H4 (cell line): ENCODE data around the gene MAB21L4. TPM values are rescaled to one million over a fixed set of nuclear protein-coding genes. Genes with fewer than 3 reads are reported as not detected.
"Not testable (repeated sequence)": the region's sequence is repeated elsewhere in the genome, so short reads cannot be mapped to it uniquely, and the experiment has no call there.

ENCODE experiments used
- DNase-seq: peaks from one replicate; pipeline ENCODE4 v3.0.0-alpha.2; 2015; ENCODE audit warnings: low spot score
- total RNA-seq: library from RNA; depleted of rRNA; stranded (reverse); fragments of >200 nt; shearing (Covaris generic); gene quantifications from 2 replicates; pipeline ENCODE4 v1.2.3, GENCODE V29; 2014

MAB21L4 gene
- total RNA-seq, 1 experiment from 2014 or later: not detected

DNA sequence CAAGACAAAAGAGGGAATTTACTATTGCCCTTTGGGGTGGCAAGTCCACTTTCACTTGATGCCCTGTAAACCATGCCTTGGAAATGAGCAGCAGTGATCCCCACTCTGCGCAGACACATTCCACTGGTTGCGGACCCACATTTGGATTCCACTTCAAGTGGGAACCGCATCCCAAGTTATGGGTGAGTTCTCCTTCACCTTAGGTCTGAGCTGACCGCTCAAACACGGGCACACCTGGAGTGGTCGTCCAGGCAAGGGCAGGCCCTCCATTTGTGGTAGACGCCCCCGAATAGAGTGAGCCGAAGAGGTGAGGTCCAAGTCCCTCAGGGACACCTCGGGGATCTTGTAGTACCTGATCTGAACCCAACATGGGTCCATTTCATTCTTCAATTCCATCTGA is 37.1 kb downstream of the MAB21L4 start:
- DNase-seq: no peak

DNA sequence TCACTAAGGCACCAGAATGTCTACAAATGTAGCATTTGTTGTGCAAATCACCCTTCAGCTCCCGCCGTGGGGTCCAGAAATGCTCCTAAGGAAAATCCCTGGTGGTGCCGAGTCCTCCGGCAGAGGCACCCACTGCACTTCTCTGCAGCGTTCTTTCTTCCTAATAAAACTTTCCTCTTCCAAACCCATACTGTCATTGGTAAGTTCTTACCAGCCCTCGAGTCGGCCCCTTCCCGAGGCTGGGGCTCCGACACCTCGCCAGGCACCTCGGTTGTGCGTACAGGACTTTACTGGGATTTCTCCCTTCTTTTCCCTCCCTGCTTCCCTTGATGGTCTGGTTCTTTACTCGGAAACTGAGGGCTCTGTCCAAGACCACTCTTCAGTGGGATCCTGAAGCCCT is 37.6 kb downstream of the MAB21L4 start:
- DNase-seq: no peak

DNA sequence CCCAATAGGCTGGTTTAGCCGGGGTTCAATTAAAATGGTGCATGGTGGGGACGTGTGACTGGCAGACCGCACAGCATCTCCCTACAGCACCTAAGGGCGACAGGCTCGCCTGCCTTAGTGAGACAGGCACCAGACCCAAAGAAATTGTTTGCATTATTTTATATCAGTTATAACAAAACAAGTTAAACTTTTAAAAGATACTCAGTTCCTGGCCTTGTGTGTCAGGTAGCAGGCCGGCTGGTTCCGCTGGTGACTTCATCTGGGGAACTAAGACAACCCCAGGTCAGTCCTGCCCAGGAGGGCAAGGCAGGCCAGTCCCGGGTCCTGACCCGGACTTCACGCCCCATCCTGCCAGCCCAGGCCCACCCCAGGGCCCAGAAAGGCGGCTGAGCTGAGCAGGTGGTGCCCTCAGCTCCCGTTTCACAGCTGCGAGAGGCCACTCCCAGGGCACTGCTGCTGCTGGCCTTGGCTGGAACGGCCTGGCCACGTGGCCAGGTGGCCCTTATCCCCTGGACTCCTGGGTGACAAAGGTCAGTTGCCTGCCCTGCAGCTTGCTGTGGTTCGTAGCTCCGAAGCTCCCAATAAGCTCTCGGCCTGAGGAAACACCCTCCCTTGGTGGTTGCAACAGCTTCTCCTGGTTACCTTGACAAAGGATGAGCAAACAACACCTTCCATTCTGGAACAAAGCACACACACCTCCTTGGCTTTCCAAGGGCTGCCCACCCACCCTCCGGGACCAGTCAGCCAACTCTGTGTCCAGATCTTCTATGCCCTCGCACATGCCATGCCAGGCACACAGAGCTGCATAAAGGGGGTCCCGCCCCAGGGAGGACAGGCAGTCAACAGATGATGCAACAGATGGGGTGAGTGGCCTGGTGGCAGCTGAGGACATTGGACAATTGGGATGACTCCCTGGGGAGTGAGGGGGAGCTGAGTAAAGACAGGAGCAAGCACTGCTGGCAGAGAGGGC is 38.6 kb downstream of the MAB21L4 start:
- no peak for DNase-seq

DNA sequence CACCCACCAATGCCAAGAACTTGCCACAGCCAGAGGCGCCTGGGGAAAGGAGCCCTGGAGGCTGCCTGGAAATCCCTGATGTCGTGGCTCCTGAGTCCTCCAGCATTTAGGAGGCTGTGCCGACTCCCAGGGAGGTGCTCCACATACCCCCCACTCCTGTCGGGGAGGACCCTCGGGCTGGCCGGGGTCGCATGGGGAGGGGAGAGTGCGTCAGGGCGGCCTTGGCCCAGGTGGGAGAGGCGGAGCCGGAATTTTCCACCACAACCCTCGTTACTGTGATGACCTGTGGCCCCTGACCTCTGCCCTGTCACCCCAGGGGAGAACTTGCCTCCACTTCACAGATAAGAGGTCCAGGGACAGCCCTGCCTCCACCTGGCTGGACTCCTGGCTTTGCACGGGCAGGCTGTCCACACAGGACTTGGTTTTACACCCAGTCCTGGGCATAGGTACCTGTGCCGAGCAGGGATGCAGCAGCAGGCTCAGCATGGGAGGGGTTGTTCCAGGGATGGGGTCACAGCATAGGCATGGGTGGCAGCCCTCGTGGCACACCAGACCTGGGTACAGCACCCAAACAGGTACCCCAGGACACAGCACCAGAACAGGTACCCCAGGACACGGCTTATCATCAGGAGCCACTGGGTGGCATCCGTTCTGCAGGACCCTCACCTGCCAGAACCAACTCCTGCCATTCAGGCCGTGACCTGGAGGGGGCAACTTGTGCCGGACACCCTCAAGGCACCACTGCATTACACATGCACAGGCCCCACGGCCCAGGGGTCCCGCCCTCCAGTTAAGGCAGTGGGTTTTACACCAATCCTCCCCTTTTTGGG is 39.6 kb downstream of the MAB21L4 start:
- peak; percentile 36 for DNase-seq

DNA sequence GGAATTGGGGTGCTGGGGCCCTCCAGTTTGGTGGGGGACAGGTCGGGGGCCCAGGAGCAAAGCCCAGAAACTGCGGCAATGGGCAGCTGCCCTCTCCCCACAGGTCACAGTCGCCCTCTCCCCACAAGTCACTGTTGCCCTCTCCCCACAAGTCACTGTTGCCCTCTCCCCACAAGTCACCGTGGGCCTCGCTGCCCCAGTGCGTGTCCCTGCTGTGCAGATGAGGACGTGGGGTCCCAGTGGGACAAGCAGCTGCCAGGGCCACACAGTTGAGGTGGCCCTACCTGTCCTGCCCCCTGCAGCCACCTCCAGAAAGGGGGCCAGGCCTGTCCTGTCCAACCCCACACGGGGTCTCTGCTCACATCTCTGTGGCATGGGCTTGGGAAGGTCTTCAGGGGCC is 40.3 kb downstream of the MAB21L4 start:
- DNase-seq: no peak

DNA sequence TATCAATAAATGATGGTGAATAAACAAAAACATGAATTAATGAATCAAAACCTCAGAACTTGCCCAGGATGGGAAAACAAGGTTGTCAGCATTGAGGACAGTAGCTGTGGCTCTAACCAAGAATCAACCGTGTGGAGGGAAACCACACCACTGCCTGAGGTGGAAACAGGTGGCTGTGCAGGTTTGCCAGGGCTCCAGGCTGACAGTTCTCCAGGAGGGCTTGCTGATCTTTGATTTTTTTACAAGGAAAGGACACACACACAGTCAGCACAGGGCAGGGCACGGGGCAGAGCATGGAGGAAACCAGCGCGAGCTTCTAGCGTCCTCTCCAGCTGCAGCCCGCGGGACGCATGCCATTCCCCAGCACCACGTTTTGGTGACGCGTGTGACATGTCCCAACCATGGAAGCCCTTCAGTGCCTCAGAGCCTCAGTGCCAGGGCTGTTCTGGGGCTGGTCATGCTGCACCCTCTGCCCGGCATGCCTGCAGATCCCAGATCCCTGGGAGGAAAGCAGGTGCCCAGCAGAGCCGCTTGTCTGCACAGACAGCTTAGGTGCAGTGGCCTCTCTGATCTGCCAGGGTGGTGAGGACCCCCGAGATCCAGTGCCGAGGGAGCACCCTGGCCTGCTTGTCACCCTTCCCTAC is 43.2 kb downstream of the MAB21L4 start:
- no peak for DNase-seq

DNA sequence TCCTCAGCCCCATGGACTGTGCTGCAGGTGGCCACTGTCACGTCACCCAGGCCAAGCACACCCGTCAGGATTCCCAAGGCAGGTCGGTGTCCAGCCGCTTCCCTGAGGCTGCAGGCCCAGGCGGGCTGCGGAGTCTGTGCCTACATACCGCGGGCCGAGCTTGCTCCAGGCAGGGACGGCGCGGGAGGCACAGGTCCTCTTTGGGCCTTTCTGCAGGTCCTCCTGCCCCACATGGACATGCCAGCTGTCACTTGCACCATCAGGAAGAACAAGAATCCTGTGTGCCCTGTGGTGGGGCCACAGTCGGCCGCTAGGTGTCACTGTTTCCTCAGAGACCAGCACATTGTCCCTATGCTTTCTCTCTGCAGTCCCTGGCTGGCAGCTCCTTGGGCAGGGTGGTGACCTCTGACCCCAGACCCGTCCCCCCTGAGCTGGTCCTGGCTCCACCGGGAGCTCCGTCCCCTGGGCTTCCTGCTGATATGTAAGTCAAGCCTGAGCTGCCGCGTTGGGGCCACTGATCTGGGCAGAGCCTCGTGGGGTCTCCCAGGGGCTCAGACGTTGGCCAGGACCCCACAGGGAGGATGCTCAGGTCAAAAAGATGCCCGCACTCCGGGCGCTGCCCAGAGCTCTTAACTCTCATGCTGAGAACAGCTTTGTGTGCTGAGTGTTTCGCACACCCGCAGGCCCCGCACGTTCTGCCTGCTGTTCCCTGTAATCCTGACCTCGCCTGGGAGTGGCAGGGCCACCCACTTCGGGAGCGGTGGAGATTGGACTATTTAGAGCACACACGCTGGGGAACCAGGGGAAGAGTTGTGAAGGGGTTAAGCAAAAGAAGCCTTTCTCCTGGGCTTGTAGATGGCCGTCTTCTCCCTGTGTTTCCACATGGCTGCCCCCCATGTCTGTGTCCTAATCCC is 44.6 kb downstream of the MAB21L4 start:
- peak; percentile 65 for DNase-seq

DNA sequence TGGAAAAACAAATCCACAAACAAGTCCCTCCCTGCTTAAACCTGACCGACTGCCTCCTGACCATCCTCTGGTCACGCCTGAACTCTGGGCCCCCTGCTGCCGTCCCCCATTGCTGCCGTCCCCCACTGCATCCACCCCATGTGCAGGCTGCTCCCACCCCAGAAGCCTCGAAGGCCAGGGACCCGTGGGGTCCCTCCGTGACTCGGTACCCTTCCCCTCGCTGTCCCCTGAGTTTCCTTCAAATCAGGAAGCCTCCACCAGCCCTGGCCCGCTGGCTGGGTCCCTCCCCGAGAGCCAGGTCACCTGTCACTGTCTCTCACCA is 45.2 kb downstream of the MAB21L4 start:
- DNase-seq: no peak

DNA sequence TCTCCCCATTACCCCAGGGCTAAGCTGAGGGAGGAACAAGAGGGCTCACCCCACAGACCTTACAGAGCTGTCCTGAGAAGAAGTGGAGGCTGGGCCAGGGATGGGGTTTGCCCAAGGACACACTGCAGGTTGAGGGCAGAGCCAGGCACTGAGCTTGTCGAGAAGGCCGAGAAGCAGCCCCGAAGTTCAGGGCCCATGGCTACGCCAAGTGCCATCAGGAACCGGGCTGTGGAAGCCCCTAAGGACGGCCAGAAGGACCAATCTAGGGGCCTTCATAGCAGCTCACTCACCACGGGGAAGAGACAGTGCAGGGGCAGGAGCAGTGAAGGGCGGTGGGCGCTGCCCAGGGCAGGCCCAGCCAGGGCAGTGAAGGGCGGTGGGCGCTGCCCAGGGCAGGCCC is 45.9 kb downstream of the MAB21L4 start:
- DNase-seq: no peak

DNA sequence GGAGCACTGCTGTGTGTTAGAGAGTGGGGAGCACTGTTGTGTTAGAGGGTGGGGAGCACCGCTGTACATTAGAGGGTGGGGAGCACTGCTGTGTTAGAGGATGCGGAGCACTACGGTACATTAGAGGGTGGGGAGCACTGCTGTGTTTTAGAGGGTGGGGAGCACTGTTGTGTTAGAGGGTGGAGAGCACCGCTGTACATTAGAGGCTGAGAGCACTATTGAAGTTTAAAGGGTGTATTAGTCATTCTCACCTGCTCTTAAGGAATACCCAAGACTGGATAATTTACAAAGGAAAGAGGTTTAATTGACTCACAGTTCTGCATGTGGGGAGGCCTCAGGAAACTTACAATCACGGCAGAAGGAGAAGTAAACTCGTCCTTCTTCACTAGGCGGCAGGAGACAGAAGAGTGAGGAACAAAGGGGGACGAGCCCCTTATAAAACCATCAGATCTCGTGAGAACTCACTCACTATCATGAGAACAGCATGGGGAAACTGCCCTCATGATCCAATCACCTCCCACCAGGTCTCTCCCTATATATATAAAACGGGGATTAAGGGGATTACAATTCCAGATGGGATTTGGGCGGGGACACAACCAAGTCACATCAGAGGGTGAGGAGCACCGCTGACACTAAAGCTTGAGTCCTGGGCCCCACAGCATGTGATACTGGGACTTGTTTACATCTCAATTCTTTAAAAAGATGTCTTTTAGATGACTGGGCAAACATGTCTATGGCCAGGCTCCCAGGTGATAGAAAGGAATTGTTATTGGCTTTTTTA is 46.9 kb downstream of the MAB21L4 start:
- DNase-seq: no peak

DNA sequence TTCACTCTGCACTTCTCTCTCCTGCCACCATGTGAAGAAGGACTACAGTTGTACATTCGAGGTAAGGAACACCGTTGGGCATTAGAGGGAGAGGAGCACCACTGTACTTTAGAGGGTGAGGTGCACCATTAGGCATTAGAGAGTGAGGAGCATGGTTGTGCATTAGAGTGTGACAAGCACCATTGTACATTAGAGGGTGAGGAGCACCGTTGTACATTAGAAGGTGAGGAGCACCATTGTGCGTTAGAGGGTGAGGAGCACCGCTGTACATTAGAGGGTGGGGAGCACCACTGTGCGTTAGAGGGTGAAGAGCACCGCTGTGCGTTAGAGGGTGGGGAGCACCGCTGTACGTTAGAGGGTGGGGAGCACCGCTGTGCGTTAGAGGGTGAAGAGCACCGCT is 48.1 kb downstream of the MAB21L4 start:
- DNase-seq: no peak

DNA sequence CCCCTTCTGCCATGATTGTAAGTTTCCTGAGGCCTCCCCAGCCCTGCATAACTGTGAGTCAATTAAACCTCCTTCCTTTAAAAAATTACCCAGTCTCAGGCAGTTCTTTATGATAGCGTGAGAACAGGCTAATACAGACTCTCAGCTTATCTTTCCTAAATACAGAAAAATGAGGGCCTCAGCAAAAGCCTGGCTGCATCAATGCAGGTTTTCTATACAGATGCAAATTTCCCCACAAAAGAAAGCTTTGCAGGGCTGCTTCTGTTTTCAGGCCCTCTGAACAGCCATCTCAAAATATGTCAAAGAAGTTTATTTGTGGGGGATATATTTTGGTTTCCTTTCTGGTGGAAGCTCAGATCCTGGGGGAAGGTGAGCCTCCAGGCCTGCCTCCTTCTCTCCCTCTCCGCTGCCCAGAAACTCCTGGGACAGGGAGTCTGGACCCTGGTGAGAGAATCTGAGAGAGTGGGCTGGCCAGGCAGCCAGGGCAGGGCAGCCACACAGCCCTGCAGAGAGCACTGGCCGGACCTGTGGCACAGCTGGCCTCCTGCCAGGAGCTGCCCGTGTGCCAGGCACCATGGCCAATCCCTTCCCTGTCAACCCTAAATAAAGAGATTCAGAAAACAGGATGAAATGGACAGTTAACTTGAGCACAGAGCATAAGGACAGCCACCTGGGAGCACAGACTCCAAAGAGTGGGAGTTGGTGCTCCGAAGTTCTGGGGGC is 48.9 kb downstream of the MAB21L4 start:
- DNase-seq: no peak

DNA sequence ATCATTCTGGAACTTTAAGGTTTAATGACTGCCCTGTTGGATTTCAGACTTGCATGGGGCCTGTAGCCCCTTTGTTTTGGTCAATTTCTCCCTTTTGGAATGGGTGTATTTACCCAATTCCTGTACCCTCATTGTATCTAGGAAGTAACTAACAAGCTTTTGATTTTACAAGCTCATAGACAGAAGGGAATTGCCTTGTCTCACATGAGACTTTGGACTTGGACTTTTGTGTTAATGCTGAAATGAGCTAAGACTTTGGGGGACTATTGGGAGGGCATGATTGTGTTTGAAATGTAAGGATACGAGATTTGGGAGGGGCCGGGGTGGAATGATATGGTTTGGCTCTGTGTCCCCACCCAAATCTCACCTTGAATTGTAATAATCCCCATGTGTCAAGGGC is 49.6 kb downstream of the MAB21L4 start:
- DNase-seq: not testable (repeated sequence)

DNA sequence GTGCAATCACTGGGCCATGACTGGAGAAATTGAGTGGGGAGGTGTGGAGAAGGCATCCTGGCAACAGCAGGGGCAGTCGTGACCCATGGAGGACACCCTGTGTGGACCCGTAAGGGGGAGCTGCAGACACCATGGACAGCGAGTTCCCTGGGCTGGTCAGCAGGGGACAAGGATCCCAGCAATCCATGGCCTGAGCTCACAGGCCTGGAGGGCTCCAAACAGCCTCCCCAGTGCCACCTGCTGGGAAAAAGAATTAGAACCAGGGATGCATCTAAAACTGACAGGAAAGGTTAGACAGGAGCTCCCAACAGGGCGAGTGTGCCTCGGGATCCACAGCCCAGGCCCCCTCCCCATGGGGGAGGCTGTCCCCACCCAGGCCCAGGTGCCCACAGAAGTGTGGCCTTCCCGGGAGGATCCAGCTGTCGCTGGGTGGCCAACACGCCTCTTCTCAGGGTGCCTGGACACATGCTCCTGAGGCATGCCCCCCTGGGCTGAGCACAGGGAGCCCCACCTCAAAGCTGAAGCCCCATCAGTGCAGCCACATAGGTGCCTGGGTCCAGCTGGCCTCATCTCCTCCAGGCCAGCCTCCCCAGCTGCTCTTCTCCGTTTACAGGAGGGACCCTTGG is 55.4 kb downstream of the MAB21L4 start:
- peak; percentile 62 for DNase-seq

DNA sequence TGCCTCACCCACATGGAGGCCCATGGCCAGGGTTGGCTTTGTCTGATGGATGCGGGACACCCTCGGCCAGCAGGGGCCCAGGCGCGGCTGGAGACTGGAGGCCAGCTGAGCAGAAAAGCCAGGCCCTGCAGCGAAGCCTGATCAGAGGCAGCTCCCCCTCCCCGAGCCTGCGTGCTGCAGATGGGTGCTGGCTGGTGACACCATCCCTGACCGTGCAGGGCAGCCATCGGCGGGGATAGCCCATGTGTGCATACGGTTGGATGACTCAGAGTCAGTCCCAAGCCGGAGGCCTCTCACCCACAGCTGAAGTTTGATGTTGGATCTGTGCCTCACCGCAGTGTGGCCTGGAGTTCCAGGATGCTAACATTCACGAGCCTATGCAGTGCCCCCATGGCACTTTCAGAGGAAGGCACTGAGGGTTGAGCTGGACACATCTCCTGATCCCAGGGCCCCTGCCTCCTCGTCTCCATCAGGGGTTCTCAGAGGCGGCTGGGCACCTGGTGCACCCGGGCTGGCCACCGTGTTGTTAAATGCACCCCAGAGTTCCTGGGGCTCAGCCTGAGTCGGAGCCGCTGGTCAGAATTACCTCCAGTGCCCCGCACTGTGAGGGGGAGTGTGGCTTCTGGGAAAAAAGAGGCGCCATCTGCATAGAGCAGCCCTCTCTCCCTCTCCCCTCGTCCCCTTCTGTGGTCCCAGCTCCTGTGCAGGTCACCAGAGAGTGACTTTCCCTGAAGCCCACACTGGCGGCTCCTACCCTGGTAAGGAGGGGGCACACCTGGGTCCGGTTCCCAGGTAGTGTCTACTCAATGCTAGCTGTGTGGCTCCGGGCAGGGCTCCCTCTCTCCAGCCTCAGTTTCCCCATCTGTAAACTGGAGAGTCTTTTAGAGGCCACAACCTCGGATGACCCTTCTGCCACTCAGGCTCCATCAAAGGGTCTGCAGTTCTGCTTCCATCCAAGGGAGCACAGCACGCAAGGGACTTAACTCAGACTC is 56.5 kb downstream of the MAB21L4 start:
- DNase-seq: peak; percentile 76

DNA sequence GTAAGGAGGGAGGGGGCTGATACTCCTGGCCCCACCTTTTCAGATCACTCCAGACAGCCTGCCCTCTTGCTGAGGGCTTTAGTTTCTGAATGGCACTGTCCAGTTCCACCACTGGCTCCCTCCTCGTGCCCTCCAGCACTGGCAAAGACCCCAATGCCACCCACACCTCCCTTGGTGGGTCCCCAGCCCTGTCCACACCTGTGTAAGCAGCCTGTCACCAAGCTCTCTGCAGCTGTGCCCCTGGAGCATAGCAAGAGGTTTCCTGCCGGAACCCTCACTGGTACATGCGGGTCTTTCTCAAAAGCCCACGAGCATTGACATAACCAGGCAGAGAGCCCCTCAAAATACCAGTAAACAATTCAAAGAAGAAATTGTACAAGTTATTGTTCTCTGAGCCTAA is 58.3 kb downstream of the MAB21L4 start:
- DNase-seq: no peak

DNA sequence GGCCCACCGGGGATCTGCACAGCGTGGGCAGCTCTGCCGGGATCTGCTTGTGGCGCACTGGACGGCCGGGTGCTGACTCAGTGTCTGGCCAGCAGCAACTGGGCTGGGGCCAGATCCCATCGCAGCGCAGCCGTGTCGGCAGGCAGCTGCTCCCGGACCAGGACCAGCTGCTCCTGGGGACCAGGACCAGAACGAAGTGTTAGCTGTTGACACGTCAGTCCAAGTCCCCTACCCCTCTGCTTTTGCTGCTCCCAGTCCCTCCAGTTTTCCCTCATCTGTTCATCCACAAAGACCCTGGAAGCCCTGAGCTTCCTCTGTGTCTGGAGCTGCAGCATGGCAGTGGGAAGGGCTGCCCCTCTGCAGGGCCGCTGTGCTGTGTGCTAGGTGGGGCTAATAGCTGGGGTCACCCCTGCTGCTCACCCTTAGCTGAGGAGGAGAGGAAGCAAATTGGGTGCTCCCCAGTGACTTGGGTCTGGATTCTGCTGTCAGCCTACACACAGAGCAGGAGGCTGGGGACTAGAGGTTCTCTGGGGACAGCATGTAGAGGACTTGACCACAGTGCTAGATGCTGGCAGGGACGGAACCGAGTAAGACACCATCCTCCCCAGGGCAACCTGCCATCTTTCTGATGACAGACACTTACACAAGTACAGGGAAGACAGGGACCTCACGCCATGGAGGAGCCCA is 59.0 kb downstream of the MAB21L4 start:
- no peak for DNase-seq
